HG03342 (cell line): ENCODE data around the gene ZNF341.

Experiments used
- ATAC-seq: cut with Tn5 transposase; IDR thresholded peaks from one replicate; pipeline ENCODE4 v1.9.1; 2021; ENCODE audit warnings: mild to moderate bottlenecking, moderate library complexity; ENCODE audit not compliant: unreplicated experiment

Gene ZNF341

DNA sequence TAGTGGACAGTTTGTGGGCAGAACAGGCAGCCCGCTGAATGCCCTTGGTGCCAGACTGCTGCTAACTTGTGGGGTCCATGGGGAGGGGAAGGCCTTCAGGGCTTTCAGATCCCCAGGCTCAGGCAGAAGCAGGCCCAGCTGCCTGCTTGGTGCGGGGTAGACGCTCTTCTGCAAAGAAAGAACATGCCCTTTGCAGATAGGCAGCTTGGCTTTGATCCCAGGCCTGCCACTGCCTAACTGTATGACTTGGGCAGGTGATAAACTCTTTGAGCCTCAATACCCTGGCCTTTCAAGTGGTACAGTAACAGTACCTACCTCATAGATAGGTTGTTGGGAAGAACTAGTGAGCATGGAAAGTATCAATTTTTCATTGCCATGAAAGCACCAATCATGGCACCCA, 107.8 kb downstream of the ZNF341 start:
- no peak for ATAC-seq

DNA sequence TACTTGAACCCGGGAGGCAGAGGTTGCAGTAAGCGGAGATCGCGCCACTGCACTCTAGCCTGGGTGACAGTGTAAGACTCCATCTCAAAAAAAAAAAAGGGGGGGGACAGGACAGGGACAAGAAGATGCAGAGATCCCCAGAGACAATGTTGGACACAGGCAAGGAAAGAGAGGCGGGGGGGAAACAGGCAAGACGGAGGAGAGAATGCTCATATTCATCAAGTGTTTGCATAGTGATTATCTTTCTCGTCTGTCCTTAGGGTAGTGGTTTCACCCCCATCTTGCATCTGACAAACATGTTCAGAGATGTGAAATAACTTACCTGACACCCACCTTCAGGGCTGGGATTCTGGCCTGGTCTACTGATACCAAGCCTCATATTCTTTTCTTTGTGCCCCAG, 108.4 kb downstream of the ZNF341 start:
- no peak for ATAC-seq

DNA sequence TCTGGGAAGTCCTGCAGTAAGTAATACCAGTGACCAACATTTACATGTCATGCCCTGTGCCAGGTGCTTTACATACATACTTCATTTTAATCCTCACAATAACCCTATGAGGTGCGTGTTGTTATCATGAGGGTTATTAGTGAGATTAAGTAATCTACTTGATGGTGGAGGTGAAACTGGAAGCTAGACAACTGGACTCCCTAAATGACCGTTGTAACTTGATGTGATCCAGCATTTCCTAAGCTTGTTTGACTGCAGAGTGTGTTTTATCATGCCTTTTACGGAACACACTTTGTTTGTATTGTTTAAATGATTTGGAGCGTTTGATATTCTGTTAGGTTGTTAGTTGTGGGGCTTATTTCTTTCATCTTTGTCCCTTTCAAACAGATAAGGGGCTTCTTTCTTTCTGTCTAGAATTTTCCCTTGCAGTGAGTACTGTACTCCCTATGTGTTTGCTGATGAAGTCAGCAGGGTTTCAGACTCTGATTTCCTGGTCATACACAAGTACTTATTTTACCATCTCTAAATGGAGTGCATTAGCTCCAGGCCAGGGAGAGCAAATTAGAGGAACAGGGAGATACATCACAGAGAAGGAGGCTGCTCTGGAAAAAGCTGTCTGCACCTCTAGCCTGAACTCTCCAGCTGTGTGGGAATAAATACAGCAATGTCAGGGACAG, 109.1 kb downstream of the ZNF341 start:
- no peak for ATAC-seq

DNA sequence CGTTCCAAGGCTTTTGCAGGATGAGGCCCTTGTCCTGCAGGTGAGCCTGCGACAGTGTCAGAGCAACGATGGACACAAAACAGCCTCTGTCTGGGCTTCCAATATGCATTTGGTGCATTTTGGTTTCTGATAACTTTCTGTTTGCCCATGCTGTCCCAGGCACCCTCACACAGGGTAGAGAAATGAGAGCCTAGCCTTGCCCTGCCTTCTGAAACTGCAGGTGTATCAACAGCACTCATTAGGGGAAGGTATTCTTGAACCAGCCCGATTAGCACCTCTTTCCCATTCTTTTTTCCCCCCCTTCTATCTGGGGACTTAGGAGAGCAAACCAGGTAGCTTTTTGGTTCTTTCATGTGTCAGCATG, 109.6 kb downstream of the ZNF341 start:
- no peak for ATAC-seq
